Limb (tissue), 2 donors: Measurements from ENCODE around the gene TIAM1.

Experiments used
- DNase-seq, 2 donors: peaks; one replicate each; pipeline ENCODE4 v3.0.0-alpha.2; 2016; ENCODE audit errors: extremely low spot score in 2 of 2

The TIAM1 gene, protein sequence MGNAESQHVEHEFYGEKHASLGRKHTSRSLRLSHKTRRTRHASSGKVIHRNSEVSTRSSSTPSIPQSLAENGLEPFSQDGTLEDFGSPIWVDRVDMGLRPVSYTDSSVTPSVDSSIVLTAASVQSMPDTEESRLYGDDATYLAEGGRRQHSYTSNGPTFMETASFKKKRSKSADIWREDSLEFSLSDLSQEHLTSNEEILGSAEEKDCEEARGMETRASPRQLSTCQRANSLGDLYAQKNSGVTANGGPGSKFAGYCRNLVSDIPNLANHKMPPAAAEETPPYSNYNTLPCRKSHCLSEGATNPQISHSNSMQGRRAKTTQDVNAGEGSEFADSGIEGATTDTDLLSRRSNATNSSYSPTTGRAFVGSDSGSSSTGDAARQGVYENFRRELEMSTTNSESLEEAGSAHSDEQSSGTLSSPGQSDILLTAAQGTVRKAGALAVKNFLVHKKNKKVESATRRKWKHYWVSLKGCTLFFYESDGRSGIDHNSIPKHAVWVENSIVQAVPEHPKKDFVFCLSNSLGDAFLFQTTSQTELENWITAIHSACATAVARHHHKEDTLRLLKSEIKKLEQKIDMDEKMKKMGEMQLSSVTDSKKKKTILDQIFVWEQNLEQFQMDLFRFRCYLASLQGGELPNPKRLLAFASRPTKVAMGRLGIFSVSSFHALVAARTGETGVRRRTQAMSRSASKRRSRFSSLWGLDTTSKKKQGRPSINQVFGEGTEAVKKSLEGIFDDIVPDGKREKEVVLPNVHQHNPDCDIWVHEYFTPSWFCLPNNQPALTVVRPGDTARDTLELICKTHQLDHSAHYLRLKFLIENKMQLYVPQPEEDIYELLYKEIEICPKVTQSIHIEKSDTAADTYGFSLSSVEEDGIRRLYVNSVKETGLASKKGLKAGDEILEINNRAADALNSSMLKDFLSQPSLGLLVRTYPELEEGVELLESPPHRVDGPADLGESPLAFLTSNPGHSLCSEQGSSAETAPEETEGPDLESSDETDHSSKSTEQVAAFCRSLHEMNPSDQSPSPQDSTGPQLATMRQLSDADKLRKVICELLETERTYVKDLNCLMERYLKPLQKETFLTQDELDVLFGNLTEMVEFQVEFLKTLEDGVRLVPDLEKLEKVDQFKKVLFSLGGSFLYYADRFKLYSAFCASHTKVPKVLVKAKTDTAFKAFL (N-terminal part only)

DNA sequence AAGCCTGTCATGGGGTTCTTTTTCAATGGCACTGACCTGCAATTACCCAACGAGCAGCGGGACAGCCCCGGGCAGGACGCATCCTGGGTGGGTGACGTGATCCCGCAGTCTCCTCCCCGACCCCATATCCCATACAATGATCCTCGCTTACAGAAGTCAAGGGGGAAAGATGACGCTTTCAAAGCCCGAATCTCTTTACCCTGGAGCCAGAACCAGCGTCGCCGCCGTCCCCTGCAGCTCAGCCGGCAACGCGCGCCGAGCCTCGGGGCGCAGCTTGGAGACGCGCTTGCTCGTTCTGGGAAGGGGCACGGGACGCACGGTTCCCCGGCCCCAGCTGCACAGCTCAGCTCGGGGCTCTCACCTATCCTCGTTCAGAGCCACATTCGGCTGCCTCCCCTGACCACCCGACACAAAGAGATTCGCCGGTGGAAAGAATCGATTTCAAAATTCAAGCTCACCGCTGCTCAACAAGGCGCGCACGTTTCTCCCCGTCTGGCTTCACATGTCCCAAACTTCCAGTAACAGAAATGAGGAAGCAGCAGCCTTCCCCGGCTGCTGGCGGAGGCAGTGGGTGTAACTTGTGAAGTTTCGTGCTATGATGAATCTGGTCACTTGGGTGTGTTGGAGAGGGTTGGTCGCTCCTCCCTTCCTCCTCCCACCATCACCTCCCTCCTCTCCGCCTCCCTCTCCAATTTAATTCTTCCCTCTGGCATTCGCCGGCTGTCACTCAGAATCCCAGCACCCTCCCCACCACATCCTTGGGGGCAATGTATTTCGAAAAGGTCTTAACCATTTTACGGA, at the start of gene TIAM1:
Gene TIAM1 (minus strand): TSS at position 582 of the 801 bp plus-strand sequence. CDS start 77,289 bp downstream, outside the sequence.
- peak; percentile 71 to 75 for DNase-seq

DNA sequence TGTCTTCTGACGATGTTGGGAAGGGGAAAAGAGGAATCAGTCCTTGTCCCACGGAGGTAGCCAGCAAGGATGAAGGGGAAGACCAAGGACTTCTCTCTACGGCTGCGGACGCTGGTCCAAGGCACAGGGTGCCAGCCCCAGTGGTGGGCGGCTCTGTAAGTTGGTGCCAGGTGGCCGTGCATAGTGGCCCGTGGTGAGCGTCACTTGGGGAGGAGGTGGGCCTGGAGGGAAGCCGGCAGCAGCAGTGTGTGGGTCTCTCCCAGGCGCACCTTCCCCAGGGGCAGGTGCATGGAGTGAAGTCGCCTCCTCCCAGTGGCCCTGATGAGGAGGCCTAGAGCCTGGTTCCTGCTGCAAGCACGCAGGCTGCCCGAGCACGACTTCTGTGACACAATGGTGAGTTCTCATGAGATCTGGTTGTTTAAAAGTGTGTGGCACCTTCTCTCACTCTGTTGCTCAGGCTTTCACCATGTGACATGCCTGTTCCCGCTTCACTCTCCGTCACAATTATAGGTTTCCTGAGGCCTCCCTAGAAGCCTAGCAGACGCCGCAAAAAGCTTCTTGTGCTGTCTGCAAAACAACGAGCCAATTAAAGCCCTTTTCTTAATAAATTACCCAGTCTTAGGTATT, 43.6 kb upstream of the TIAM1 start:
- DNase-seq, result no peak

DNA sequence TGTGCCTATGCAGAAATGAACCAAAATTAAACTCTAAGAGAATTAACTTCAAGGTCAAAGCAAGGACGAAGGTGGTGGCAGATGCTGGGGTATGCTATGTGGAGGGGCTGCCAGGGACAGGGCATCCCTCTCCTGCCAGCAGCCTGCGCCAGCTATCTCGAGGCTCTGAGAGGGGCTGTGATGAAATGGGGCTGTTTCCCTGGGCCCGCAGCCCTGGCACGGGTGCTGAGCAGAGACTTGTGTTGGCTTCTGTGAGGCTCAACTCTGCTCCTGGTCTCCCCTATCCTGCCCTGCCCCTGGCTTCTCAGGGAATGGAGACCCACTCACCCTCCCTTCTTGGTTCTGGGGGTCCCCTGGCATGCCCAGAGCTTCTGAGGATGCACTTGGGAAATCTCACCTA, 41.9 kb upstream of the TIAM1 start:
- no peak for DNase-seq

DNA sequence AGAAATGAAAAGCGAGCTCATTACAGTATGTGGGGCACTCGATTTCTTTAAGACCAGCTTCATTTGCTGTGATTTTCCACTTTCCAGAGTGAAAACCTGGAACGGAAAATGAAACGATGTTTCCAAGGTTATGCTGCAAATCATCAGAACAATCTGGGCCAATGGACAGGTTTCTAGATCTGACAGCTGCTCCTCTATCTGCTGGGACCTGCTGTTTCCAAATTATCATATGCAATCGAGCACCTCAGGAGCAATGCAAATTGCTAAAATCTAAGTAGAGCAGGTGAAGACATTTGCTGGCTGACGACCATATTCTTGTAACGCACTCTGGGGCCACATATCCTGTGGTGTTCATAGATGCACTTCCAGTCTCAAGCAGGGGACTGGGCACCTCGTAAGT, 39.7 kb upstream of the TIAM1 start:
- DNase-seq, result no peak

DNA sequence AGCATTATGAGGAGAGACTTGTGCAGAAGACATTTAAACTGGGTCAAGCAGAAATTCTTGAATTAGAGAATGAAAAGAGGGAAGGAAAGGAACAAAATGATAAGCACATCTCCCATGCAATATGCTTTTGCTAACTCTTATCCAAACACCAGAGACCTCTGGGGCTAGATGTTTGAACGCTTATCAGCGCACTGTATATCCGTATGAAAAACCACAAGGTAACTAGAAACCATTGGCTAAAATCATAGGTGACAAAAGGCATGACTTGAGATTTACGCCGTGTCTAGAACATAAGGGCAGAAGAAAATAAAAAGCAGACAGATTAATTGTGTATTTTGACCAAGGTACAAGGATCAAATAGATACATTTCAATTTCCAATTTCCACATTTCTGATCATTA, 38.0 kb upstream of the TIAM1 start:
- no peak for DNase-seq

DNA sequence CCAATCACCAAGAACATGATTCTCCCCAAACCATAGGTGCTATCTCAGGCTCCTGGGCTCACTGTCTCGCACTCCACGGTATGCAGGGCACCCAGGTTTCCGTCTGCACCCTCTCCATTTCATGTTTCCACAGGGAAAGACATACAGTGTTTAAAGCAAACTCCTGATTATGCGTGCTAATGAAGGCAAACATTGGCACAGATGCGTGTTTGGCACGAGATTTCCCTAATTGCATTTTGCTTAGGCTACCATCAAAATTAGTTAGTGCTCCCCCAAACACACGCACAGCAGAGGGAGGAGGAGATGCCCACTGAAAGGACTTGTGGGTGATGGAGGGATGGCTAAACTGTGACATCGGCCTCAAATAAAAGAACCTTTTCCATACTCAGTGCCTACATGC, 32.2 kb upstream of the TIAM1 start:
- no peak for DNase-seq

DNA sequence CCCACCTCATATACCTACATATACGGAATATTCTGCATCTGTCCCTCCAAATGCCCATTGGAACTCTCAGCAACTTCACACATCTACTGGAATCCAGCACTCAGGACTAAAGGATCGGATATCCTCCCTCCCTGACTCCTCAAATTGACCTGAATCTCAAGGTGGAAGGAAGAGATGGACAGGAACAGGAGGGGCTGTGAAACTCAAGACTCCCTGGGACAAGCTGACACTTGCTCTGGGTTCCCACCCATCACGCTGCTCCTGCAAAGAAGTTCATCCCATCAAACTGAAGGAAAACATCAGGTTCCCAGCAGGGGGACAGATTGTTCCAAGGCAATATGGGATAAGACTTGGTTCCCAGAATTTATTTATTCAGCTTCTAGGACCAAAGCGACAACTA, 30.3 kb upstream of the TIAM1 start:
- no peak for DNase-seq

DNA sequence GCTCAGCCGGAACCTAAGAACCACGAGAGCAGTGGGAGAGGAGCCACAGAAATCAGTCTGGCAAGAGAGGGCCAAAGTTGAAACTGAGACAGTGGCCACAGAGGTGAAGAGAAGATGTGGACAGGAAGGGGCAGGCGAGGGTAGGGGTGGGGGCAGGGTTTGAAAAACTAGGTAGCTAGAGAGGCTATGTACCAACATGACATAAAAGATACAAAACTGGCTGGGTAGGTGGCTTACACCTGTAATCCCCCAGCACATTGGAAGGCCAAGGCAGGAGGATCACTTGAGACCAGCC, 28.4 kb upstream of the TIAM1 start:
- DNase-seq, result no peak

DNA sequence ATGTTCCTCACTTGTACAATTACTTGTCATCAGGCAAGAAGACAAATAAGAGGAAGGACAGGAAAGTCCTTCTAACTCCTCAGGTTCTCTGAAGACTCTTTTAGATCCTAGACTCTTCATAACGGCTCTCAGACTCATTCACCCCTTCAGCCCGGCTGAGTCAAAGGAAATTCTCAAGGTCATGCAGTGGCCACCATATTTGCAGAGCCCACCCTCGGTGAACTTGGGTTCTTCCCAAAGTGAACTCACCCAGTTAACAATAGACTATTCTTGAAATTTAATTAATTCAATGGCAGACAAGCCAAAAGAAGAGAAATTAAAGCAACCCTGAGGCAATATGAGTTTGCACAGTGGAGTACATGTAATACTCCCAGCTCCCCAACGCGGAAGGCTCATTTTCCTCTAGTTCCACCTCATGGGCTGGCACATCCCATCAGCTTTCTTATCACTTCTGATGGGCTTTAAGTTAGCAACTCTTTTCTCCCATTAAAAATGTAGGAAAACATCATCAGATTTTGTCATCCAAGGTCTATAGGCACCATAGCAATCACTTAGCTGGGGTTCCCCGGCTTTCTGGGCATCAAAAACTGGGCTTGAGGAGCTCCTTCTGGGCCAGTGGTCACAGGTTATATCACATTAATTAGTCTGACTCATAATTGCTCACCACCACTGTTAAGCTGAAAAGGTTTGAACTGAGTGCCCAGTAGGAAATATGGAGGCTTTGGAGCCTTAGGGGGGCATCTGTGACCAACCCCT, 27.8 kb upstream of the TIAM1 start:
- no peak for DNase-seq

DNA sequence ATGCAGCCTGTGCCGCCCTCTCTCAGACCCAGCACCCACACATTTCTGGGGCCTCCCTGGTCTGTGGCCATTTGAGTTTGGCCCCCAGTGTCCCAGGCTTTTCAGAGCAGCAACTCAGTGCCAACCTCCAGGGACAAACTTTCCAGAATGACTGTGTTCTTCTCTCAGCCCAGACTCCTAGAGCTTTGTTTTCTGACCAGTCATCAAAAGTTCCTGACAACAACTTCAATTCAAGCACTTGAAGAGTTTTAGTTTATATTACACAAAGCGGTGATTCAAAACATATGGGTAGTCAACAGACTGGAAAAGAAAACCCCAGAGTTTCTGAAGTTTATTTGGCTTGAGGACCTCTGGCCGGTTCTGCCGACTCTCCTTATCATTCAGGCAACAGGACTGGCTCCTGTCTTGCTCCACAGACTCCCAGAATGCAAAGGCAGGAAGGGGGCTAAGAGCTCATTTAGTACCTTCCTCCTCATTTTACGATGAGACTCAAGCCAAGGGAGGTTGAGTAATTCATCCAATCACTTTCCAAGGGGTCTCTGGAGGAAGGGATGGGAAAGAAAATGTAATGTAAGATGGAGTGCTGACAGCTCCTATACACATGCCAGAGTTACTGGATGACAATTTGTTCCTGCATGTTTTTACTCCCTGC, 27.0 kb upstream of the TIAM1 start:
- peak in 1 of 2 donors; percentile 62 for DNase-seq

DNA sequence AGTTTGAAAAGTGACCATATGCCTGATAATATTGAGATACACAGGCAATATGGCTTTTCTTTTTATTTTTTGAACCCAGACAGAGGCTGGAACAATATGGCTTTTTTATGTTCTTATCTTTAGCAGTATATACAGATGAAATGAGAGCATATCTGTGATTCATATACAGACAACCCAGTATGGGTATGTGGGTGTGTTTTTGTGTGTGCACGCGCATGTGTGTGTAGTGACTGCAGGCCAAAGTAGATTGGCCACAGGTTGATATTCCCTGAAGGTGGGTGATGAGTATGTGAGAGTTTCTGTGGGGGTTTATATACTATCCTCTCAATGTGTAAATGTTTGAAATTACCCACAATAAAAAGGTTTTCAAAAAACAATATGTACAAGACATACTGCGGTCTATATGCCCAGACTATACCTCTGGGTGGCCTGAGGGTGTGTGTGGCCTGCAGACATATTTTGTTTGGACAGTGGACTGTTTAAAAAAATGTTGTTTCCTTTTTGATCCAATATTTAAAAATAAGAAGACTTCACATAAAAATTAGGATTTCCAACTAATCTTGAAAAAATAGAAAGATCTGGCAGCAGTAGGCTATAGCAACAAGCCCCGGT, 26.3 kb upstream of the TIAM1 start:
- no peak for DNase-seq

DNA sequence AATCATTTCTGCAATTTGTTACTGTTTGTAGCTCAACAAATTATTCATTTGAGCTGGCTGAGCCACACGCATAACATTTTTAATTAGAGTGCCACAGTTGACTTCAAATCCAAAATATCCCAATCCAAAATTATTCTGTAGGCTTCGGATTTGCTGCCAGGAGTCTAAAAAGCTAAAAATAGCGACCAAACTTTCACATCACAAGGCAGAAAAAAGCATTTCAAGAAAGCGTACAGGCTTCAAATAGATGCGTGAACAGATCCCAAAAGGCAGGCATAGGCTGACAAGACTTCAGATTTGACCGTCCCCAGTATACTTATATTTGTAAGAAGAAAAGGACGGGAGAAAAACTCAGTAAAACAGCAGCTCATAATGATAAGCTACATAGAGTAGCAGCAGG, 24.3 kb upstream of the TIAM1 start:
- no peak for DNase-seq

DNA sequence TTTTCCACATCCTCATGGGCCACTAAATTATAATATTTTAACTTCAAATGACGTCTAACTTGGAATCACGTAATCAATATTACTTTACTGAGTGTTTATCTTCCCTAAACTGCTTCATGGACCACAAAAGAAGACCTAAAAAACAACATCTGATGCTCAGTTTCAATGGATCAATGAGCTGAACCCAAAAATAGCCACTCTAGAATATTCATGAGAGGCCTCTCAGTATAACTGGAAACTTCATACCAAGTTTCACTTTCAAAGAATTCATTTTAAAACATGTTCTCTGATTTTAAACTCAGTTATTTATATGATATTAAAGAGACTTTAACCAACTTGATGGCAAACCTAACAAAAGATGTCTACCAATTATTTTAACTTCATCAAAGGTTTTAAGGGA, 23.7 kb upstream of the TIAM1 start:
- DNase-seq, result no peak

DNA sequence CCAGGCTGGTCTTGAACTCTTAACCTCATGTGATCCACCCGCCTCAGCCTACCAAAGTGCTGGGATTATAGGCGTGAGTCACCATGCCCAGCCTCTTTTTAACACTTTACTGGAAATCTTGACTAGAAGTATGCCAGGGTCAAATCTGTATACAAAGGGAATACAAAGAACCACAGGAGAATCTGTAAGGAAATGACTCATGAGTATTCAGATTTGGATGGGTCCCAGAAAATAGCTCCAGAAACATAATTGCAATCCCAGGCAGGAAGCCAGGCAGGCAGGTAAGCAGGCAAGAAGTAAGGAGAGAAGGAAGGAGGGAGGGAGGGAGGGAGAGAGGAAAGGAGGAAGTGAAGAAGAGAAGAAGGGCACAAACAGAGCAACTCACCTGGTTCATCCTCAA, 22.8 kb upstream of the TIAM1 start:
- no peak for DNase-seq

DNA sequence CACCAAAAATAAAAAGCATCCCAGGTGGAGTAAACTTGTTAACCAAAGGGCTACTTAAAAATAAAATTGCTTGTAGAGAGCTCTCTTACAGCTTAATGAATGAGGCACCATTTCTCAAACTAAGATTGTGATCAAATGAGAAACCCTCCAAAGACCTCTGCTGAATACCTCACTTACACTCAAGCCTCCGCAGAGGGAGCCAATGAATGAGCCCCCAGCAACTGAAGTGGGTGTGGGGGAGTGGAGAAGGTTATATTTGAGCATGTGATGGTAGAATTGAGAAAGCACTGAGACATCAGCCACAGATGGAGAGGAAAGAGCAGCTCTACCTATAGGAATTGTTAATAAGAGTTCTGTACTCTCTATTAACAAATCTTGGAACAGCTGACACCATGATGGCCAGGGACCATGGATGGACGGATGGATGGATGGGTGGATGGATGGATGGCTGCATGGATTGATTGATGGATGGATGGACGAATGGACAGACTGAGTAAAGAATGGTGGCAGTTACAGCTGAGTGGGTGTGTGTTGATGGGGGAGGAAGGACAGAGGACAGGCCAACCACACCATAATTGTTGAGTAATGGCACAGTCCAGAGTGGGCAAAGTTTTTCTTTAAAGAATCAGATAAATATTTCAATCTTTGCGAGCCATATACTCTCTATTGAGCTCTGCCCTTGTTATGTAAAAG, 20.3 kb upstream of the TIAM1 start:
- no peak for DNase-seq

DNA sequence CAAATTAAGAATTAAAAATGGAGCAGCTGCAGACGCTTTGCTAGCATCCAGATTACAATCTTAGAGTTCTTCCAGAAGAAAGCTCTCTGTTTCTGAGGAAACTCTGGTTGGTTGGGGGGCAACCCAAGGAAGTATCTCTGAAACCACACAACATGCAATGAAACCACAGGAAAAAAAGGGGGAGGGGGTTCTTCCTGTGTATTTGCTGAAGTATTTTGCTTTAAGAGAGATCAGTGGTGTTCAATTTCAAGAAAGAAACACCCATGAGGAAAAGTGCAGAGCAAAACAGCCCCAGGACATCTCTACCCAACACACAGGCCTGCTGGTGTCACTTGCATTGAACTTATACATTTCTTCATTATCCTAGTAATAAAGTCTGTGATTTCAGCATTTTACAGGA, 19.7 kb upstream of the TIAM1 start:
- no peak for DNase-seq

DNA sequence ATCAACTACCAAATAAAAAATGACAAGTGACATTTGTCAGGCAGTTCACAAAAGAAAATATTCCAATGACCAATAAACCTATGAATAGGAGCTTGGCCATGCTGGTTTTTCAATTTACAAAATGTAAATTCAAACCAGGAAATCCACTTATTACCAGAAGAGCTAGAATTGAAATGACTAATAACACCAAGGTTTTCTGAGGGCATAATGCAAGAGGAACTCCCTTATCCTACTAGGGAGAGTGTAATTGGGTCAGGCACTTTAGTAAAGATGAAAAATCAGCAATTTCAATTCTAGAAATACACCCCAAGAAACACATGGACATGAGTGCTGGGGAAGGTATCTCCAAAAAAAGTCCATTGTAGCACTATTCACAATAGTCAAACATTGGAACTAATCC, 16.7 kb upstream of the TIAM1 start:
- DNase-seq, result no peak

DNA sequence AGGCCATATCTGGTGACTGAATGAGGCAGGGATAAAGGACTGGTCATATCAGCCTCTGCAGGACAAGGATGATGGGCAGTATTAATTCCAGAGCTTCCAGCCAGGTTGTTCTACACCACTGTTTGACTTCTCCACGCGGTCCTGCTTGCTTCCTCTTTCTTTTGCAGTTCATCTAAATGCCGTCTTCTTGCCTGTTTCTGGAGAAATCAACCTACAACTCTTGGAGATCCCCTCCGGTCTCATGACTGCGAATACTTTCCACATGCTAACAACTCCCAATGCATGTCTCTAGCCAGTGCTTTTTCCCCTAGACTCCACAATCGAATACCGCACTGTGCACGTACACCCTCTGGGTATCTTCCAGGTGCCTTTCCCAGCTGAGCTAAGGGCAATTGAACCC, 14.1 kb upstream of the TIAM1 start:
- no peak for DNase-seq

DNA sequence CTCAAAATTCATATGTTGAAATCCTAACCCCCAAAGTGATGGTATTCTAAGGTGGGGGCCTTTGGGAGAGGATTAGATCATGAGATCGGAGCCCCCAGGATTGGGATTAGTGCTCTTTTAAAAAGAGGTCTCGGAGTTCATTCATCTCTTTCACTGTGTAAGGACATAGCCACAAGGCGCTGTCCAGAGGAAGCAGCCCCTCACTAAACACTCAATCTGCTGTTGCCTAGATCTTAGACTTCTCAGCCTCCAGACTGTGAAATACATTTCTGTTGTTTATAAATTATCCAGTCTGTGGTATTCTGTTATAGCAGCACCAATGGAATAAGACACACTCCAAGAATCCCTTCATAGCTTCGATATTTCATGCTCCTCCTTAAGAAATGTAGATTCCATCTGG, 12.4 kb upstream of the TIAM1 start:
- no peak for DNase-seq
